Astrocyte (in vitro differentiated cells and primary cell): ENCODE data around the gene CORO7.

Source experiments
- EZH2 ChIP-seq: IDR thresholded peaks from 2 replicates; pipeline ENCODE4 v1.6.1; 2012; ENCODE audit warnings: mild to moderate bottlenecking, low read length, inconsistent platforms; ENCODE audit not compliant: insufficient read depth
- TF ChIP-seq, protein P1 (sequence below): IDR thresholded peaks from 2 replicates; pipeline ENCODE4 v1.5.1; 2011; ENCODE audit warnings: low read depth, mild to moderate bottlenecking, inconsistent platforms, low read length, moderate library complexity; ENCODE audit not compliant: insufficient read depth

- TF ChIP-seq, protein P1, sequence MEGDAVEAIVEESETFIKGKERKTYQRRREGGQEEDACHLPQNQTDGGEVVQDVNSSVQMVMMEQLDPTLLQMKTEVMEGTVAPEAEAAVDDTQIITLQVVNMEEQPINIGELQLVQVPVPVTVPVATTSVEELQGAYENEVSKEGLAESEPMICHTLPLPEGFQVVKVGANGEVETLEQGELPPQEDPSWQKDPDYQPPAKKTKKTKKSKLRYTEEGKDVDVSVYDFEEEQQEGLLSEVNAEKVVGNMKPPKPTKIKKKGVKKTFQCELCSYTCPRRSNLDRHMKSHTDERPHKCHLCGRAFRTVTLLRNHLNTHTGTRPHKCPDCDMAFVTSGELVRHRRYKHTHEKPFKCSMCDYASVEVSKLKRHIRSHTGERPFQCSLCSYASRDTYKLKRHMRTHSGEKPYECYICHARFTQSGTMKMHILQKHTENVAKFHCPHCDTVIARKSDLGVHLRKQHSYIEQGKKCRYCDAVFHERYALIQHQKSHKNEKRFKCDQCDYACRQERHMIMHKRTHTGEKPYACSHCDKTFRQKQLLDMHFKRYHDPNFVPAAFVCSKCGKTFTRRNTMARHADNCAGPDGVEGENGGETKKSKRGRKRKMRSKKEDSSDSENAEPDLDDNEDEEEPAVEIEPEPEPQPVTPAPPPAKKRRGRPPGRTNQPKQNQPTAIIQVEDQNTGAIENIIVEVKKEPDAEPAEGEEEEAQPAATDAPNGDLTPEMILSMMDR: no peak
- TF ChIP-seq EZH2: no peak
These were observed 76.9 kb downstream of the CORO7 start for GRCh38 chr16:4339455-4339854.
